DND-41 (cell line): ENCODE data around the gene POLN.

Experiments
- EZH2 ChIP-seq: IDR thresholded peaks from 3 replicates; pipeline ENCODE4 v1.6.1; 2012; ENCODE audit warnings: borderline replicate concordance, low read depth, mild to moderate bottlenecking, moderate library complexity, low read length, inconsistent platforms; ENCODE audit not compliant: severe bottlenecking
- TF ChIP-seq, protein P1 (sequence below): IDR thresholded peaks from 2 replicates; pipeline ENCODE4 v1.5.1; 2012; ENCODE audit warnings: borderline replicate concordance, low read length, moderate library complexity, mild to moderate bottlenecking; ENCODE audit not compliant: poor library complexity, severe bottlenecking; ENCODE audit errors: extremely low read depth

DNA sequence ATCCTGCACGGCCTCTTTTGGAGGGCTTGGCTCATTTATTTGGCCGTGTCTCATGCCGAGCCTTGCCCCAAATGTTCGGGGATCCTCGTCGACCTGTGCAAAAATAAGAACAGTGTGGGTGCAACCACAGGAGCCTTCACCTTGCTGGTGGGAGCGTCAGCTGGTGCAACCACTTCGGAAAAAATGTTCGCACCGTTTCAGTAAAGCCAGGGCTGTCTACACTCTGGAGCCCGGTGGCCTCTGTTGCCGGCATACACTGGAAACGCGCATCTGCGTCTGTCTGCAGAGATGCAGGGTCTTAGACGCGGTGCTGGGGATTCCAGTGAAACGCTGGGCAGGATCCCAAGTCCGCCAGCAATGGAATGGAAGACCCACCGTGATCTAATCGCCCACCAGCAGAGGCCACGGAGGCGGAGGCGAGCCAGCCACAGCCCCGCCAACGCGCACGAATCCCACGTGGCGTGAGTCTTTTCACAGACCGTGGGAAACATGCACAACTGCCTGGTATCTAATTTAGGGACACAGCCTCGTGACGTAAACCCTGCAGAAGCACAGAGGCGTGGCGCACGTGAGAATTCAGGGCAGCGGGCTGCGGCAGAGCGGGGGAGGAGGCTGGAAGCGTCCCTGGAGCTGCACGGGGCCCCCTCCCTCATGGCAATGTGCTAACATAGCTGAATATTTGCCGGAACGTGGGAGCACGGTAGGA, 33.8 kb upstream of the POLN start:
- TF ChIP-seq, protein P1, sequence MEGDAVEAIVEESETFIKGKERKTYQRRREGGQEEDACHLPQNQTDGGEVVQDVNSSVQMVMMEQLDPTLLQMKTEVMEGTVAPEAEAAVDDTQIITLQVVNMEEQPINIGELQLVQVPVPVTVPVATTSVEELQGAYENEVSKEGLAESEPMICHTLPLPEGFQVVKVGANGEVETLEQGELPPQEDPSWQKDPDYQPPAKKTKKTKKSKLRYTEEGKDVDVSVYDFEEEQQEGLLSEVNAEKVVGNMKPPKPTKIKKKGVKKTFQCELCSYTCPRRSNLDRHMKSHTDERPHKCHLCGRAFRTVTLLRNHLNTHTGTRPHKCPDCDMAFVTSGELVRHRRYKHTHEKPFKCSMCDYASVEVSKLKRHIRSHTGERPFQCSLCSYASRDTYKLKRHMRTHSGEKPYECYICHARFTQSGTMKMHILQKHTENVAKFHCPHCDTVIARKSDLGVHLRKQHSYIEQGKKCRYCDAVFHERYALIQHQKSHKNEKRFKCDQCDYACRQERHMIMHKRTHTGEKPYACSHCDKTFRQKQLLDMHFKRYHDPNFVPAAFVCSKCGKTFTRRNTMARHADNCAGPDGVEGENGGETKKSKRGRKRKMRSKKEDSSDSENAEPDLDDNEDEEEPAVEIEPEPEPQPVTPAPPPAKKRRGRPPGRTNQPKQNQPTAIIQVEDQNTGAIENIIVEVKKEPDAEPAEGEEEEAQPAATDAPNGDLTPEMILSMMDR, result no peak
- no peak for TF ChIP-seq EZH2
